ENCODE data around the gene POLR1D.
"Not testable (repeated sequence)": the region's sequence is repeated elsewhere in the genome, so short reads cannot be mapped to it uniquely, and the experiment has no call there.

- TF ChIP-seq CREB1 (CRISPR knock-in tag; IDR thresholded peaks at IDR 0.05; ENCODE audit: low read depth); EZH2 (IDR thresholded peaks at IDR 0.05; ENCODE audit: low read depth, unreplicated experiment); JUNB (IDR thresholded peaks at IDR 0.05; ENCODE audit: unreplicated experiment); REST (IDR thresholded peaks at IDR 0.05; ENCODE audit: unreplicated experiment); ZNF331 (CRISPR knock-in tag; IDR thresholded peaks at IDR 0.05; ENCODE audit: low read depth); CTCF (conservative IDR thresholded peaks at IDR 0.05; ENCODE audit: low read depth in 2 of 2): not testable (repeated sequence)
Observed at GRCh38 chr13:27628766-27629165, 7.1 kb downstream of the POLR1D start.

Measured in GM23338 (cell line).